GM12878 (cell line): Measurements from ENCODE around the gene MAPKAP1. TPM values are rescaled to one million over a fixed set of nuclear protein-coding genes. Genes with fewer than 3 reads are reported as not detected.
"Not testable (repeated sequence)": the region's sequence is repeated elsewhere in the genome, so short reads cannot be mapped to it uniquely, and the experiment has no call there.

Experiments used
- ATAC-seq: fragments of 200-7000 bp; cut with Tn5 transposase; 3 replicates; pipeline ENCODE4 v1.9.1; 2020; ENCODE audit warnings: mild to moderate bottlenecking, moderate library complexity
- BruUV-seq: library from RNA; stranded (reverse); fragments of 400-500 nt; replicated peaks from 2 replicates; lab custom pipeline; 2021; lab: Mats Ljungman, UMichigan
- CTCF ChIA-PET: fragments of 300-600 bp; sonication (Branson Sonifier 250); formaldehyde crosslinking; extraction: SDS; loops from one replicate; lab custom pipeline; 2021; ENCODE audit warnings: inconsistent platforms; lab: Yijun Ruan, JAX
- POLR2A ChIA-PET: fragments of 350-600 bp; formaldehyde crosslinking; extraction: SDS; loops from one replicate; lab custom pipeline; 2021; ENCODE audit warnings: inconsistent platforms; lab: Charles Lee
- RAD21 ChIA-PET: fragments of 300-600 bp; sonication (Branson Sonifier 250); formaldehyde crosslinking; loops from one replicate; lab custom pipeline; 2023; ENCODE audit warnings: antibody characterized with exemption; ENCODE audit not compliant: unreplicated experiment; lab: Charles Lee
- SMC1A ChIA-PET: fragments of 300-600 bp; sonication (Branson Sonifier 250); formaldehyde crosslinking; loops from one replicate; lab custom pipeline; 2023; ENCODE audit not compliant: unreplicated experiment, uncharacterized antibody; lab: Charles Lee
- DNase-seq: peaks from one replicate; pipeline ENCODE4 v3.0.0-alpha.2; 2011; ENCODE audit warnings: low read depth, low spot score
- FAIRE-seq: peaks from 3 replicates; lab custom pipeline; 2011; peaks lifted over from hg19 to GRCh38; lab: Jason Lieb, UNC
- H2AFZ ChIP-seq: 2 replicates; pipeline ENCODE4 v1.6.0; 2011; ENCODE audit warnings: low read depth, low read length, control low read depth; ENCODE audit not compliant: control insufficient read depth
- H3K27ac ChIP-seq: 2 replicates; pipeline ENCODE4 v1.5.1; 2011; ENCODE audit warnings: control low read depth; ENCODE audit not compliant: control insufficient read depth, insufficient read depth
- H3K27me3 ChIP-seq, 2 experiments: replicated peaks in 1 of 2; 2 replicates each; pipeline versions ENCODE4 v1.6.0 to v1.6.1; 2011; ENCODE audit warnings: low read length in 1 of 2; ENCODE audit not compliant: control insufficient read depth in 2 of 2, insufficient read depth in 2 of 2
- H3K36me3 ChIP-seq, 2 experiments: 2 replicates each; pipeline ENCODE4 v1.5.1; 2011; ENCODE audit warnings: low read length in 1 of 2; ENCODE audit not compliant: control insufficient read depth in 2 of 2, insufficient read depth in 2 of 2
- H3K4me1 ChIP-seq: 2 replicates; pipeline ENCODE4 v1.6.1; 2011; ENCODE audit warnings: mild to moderate bottlenecking, low read length, moderate library complexity, mixed read lengths; ENCODE audit not compliant: control insufficient read depth, insufficient read depth
- H3K4me2 ChIP-seq: 2 replicates; pipeline ENCODE4 v1.6.0; 2011; ENCODE audit warnings: control low read depth; ENCODE audit not compliant: control insufficient read depth, insufficient read depth
- H3K4me3 ChIP-seq: fragments of 200-600 bp; sonication (generic); 2 replicates; pipeline ENCODE4 v1.5.1; 2016
- H3K79me2 ChIP-seq: 2 replicates; pipeline ENCODE4 v1.6.0; 2011; ENCODE audit warnings: low read length; ENCODE audit not compliant: control insufficient read depth, insufficient read depth
- H3K9ac ChIP-seq: 2 replicates; pipeline ENCODE4 v1.8.0; 2011; ENCODE audit warnings: low read length, control low read depth, mixed read lengths; ENCODE audit not compliant: control insufficient read depth, insufficient read depth
- H3K9me3 ChIP-seq: replicated peaks from 3 replicates; pipeline ENCODE4 v1.5.1; 2011; ENCODE audit warnings: mild to moderate bottlenecking, low read length; ENCODE audit not compliant: control insufficient read depth, insufficient read depth
- H4K20me1 ChIP-seq: 2 replicates; pipeline ENCODE4 v1.6.0; 2011; ENCODE audit not compliant: control insufficient read depth, insufficient read depth
- KAT2A ChIP-seq: conservative IDR thresholded peaks from 2 replicates; pipeline ENCODE4 v1.6.1; 2011; ENCODE audit warnings: low read depth, low read length; ENCODE audit not compliant: control insufficient read depth
- NFIC ChIP-seq: IDR thresholded peaks from 2 replicates; pipeline ENCODE4 v1.6.1; 2012; ENCODE audit warnings: low read depth, mild to moderate bottlenecking, inconsistent platforms, low read length, moderate library complexity
- SUPT20H ChIP-seq: IDR thresholded peaks from 2 replicates; pipeline ENCODE4 v1.6.1; 2011; ENCODE audit warnings: low read depth, mild to moderate bottlenecking, low read length, moderate library complexity, borderline replicate concordance; ENCODE audit not compliant: control insufficient read depth
- TBL1XR1 ChIP-seq: IDR thresholded peaks from 2 replicates; pipeline ENCODE4 v1.6.1; 2012; ENCODE audit warnings: low read depth, low read length, improper control_type of control experiment
- WGBS: methylation state at CpG from one replicate; pipeline ENCODE4 v1.1.6; 2016; ENCODE audit warnings: low lambda C conversion rate; ENCODE audit not compliant: insufficient replicate concordance, insufficient coverage; ENCODE audit errors: missing lambda C conversion rate; 5-methylcytosine and 5-hydroxymethylcytosine counted together
- in situ Hi-C: fragments of 300-500 bp; cut with MboI; formaldehyde crosslinking; loops from 9 replicates; pipeline ENCODE4 v1.14.3; 2018; ENCODE audit warnings: mixed read lengths
- intact Hi-C: fragments of 100-400 bp; cut with micrococcal nuclease; formaldehyde crosslinking; loops from one replicate; pipeline ENCODE4 v1.14.2; 2022; ENCODE audit not compliant: unreplicated experiment
- polyA plus RNA-seq, 11 experiments: library from polyadenylated mRNA; depleted of rRNA in 4 of 11; unstranded in 6 of 11; stranded (reverse) in 5 of 11; fragments of >200 nt; fragmentation: Nextera tagmentation in 4 of 11; fragmentation: Illumina TruSeq in 1 of 11; extraction: Ambion mirVana in 4 of 11; extraction: Trizol in 1 of 11; gene quantifications; 1 replicate in 1 of 11; 2 replicates in 10 of 11; pipeline versions ENCODE4 v1.2.1 to v1.2.3, GENCODE V29; 2011 to 2016; ENCODE audit warnings: inconsistent platforms in 2 of 11, missing spikeins in 2 of 11, low read depth in 1 of 11
- total RNA-seq, 4 experiments: library from RNA; depleted of rRNA in 3 of 4; stranded (reverse); fragments of >200 nt in 3 of 4; fragmentation: Illumina TruSeq in 1 of 4; extraction: Trizol in 1 of 4; gene quantifications; 2 replicates each; pipeline versions ENCODE4 v1.2.1 to v1.2.3, GENCODE V29; 2013 to 2021

Gene MAPKAP1
- total and polyA plus RNA-seq, 10 of the 15 experiments (the other 5 are each of a cell fraction or from before 2014, with no cell fraction given) = 5.1 to 188 (median 105) TPM

DNA sequence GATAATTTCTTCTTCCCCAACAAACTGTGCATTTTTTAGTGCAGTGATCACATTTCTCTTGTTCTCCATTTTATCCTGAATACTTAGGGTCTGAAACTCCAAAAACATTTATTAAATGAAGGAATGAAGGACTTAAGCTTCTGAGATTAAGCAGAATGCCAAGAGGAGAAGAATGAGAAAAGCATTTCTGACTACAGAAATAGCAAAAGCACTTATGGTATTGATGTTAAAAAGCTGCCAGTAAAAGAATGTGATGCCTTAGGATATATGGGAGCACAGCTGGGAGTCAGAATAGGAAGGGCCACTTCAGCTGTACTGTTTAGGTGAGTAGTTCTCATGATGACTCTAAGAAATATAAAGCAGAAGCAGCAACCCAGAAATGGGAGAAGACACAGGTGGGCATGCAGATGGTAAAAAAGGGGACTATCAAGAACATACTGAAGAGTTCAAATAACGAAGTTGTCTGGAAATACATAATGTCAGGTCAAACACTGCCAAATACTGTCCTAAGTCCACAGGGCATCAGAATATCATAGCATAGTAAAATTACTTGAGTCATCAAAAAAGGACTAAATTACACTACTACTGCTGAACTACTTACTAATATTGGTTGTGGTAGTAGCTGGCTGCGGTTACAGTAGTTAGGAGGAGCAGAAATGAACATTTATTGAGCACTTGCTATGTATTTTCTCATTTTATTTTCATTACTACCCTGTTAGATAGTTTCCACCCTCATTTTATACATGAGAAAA lies 132.7 kb downstream of the MAPKAP1 start:
- intact Hi-C loops = no loop called here
- POLR2A ChIA-PET = interaction anchor here (0.9 to 1.0 kb wide), 2 partner anchors 13 to 44 kb away, joined by 3 read pairs; no protein-coding TSS in a partner anchor
- Histone ChIP-seq H2AFZ (no peak overlapping the region), H3K27ac (no peak overlapping the region), H4K20me1 (no peaks in the 10 kb centered on the region), H3K4me1 (no peaks in the 10 kb centered on the region), H3K36me3 (peaks cover 0 to 7% of the 10 kb centered on the region in 2 experiments; a peak in 2 of 4 replicates), H3K27me3 (no peaks in the 10 kb centered on the region), H3K4me2 (no peak overlapping the region), H3K9me3 (no peaks in the 10 kb centered on the region)
- BruUV-seq = no TSS peak
- RAD21 ChIA-PET = interaction anchor here (0.9 kb wide), 1 partner anchor 13 kb away, joined by 3 read pairs; no protein-coding TSS in a partner anchor
- DNase-seq = no peak
- ATAC-seq = no peak
- WGBS = 100% methylated on average over 2 of the region's 2 CpGs
- CTCF ChIA-PET = interaction anchor here (0.7 to 2.3 kb wide), 6 partner anchors 11 to 168 kb away, joined by 3 to 13 read pairs (median 4); no protein-coding TSS in a partner anchor
- TF ChIP-seq KAT2A (no peak), NFIC (no peak), SUPT20H (no peak), TBL1XR1 (no peak)
- TF ChIP-seq, all 136 proteins: peak for 0
- H3K79me2 ChIP-seq = no peaks in the 10 kb centered on the region; the same call in 1 of the 2 replicates
- in situ Hi-C loops = no loop called here
- no peak overlapping the region for H3K4me3 ChIP-seq
- SMC1A ChIA-PET = interaction anchor here (0.8 to 2.4 kb wide), 9 partner anchors 10 to 315 kb away, joined by 3 to 10 read pairs (median 3); no protein-coding TSS in a partner anchor
- H3K9ac ChIP-seq = no peak overlapping the region
- FAIRE-seq = no peak

DNA sequence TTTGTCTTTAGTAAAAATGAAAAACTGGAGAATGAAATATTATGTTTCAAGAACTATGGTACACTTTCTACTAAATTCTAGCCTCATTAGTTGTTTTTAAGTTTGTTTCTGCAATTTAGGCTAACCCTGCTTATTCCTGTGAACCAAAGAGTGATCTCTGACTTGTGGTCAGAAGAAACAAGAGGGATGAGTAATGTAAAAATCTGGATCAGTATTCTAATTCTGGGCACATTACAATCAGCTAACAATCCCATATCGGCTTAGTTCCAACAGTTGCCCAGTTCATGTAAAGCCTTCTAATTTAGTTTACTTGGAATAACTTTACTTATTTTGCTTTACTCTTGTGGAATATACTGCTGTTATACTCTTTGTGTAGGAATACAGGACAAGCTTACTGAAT lies 134.5 kb downstream of the MAPKAP1 start:
- H3K27ac ChIP-seq, ATAC-seq, in situ Hi-C loops, H3K27me3 ChIP-seq, H2AFZ ChIP-seq, H4K20me1 ChIP-seq, H3K9me3 ChIP-seq, H3K4me1 ChIP-seq, H3K9ac ChIP-seq, DNase-seq, intact Hi-C loops, H3K79me2 ChIP-seq, H3K4me2 ChIP-seq, BruUV-seq, H3K4me3 ChIP-seq, POLR2A ChIA-PET, H3K36me3 ChIP-seq: not testable (repeated sequence)
- CTCF ChIA-PET = interaction anchor here (1.2 to 1.5 kb wide), 2 partner anchors 10 to 14 kb away, joined by 3 read pairs; no protein-coding TSS in a partner anchor
- FAIRE-seq = peak; percentile 23
- RAD21 ChIA-PET = interaction anchor here (1.0 kb wide), 1 partner anchor 14 kb away, joined by 3 read pairs; no protein-coding TSS in a partner anchor
- WGBS = 95% methylated on average over 1 of the region's 1 CpG
- SMC1A ChIA-PET = interaction anchor here (1.0 to 2.2 kb wide), 4 partner anchors 10 to 249 kb away, joined by 3 to 8 read pairs (median 4); no protein-coding TSS in a partner anchor

DNA sequence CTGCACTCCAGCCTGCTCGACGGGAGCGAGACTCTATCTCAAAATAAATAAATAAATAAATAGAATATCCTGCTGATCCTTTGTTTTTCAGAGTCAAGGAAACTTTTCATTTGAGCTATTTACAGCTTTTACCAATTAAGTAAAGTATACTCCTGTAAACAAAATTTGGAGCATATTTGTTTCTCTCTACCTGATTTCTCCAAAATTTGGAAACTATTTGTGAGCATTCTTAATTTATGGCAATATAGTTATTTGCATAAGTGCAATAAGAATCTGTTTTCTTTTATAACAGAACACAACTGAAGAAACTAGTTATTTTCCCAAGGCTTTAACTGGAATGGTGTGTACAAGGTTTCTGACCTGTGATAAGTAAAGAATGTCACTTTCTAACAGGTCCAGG lies 135.2 kb downstream of the MAPKAP1 start:
- POLR2A ChIA-PET = interaction anchor here (1.0 kb wide), 1 partner anchor 9 kb away, joined by 3 read pairs; no protein-coding TSS in a partner anchor
- 100% methylated on average over 3 of the region's 3 CpGs for WGBS
- not testable (repeated sequence) for BruUV-seq

More for the DNA sequence above, 135.2 kb downstream of the MAPKAP1 start:
- H2AFZ ChIP-seq, FAIRE-seq, H3K4me2 ChIP-seq, H3K9me3 ChIP-seq, H3K36me3 ChIP-seq, in situ Hi-C loops, H3K27me3 ChIP-seq, ATAC-seq, intact Hi-C loops, DNase-seq, H3K27ac ChIP-seq, H4K20me1 ChIP-seq, H3K4me1 ChIP-seq, H3K79me2 ChIP-seq, H3K9ac ChIP-seq, H3K4me3 ChIP-seq: not testable (repeated sequence)
- ChIA-PET SMC1A (interaction anchor here (0.6 to 2.2 kb wide), 5 partner anchors 9 to 249 kb away, joined by 3 to 8 read pairs (median 3); no protein-coding TSS in a partner anchor), RAD21 (interaction anchor here (1.0 kb wide), 1 partner anchor 13 kb away, joined by 3 read pairs; no protein-coding TSS in a partner anchor), CTCF (interaction anchor here (1.2 to 1.5 kb wide), 2 partner anchors 9 to 13 kb away, joined by 3 read pairs; no protein-coding TSS in a partner anchor)
